CD8-positive, alpha-beta memory T cell (primary cell): ENCODE data around the gene CEP135. TPM values are rescaled to one million over a fixed set of nuclear protein-coding genes. Genes with fewer than 3 reads are reported as not detected.
A peak's percentile ranks its signal among the peaks of the same experiment; 100 is the strongest.

Experiments
- CTCF ChIA-PET: fragments of 350-600 bp; sonication (Branson Sonifier 250); formaldehyde crosslinking; loops from one replicate; lab custom pipeline; 2021; ENCODE audit warnings: antibody characterized with exemption; lab: Charles Lee
- POLR2A ChIA-PET: fragments of 350-600 bp; sonication (Branson Sonifier 250); formaldehyde crosslinking; loops from one replicate; lab custom pipeline; 2021; ENCODE audit warnings: antibody characterized with exemption; lab: Charles Lee
- DNase-seq, 5 donors: peaks; one replicate each; pipeline versions ENCODE4 v3.0.0 to v3.0.0-alpha.2; 2020 to 2022; ENCODE audit warnings: mixed read lengths in 1 of 5
- H3K27ac ChIP-seq: one replicate; pipeline ENCODE4 v1.7.0; 2013; ENCODE audit warnings: low read depth, mild to moderate bottlenecking, low read length, moderate library complexity
- H3K27me3 ChIP-seq: 2 replicates; pipeline ENCODE4 v1.7.0; 2013; ENCODE audit warnings: low read length, mild to moderate bottlenecking; ENCODE audit not compliant: insufficient read depth, poor library complexity, severe bottlenecking
- H3K36me3 ChIP-seq: 2 replicates; pipeline ENCODE4 v1.7.0; 2013; ENCODE audit warnings: mild to moderate bottlenecking, low read length, moderate library complexity; ENCODE audit not compliant: insufficient read depth
- H3K4me1 ChIP-seq: 2 replicates; pipeline ENCODE4 v1.7.0; 2013; ENCODE audit warnings: mild to moderate bottlenecking, low read length, moderate library complexity; ENCODE audit not compliant: insufficient read depth
- H3K4me3 ChIP-seq: 2 replicates; pipeline ENCODE4 v1.7.0; 2013; ENCODE audit warnings: mild to moderate bottlenecking, low read length
- H3K9me3 ChIP-seq: 2 replicates; pipeline ENCODE4 v1.7.0; 2013; ENCODE audit warnings: mild to moderate bottlenecking, low read length
- H3K27ac Mint-ChIP-seq, 8 donors: one replicate each; pipeline ENCODE4 v1.8.0; 2020 to 2021; ENCODE audit warnings: mixed read lengths in 8 of 8, mild to moderate bottlenecking in 6 of 8, inconsistent platforms in 3 of 8, moderate library complexity in 3 of 8
- H3K27me3 Mint-ChIP-seq, 2 donors: one replicate each; pipeline ENCODE4 v1.8.0; 2020 to 2021; ENCODE audit warnings: mixed read lengths in 2 of 2, mild to moderate bottlenecking in 1 of 2, moderate library complexity in 1 of 2
- H3K36me3 Mint-ChIP-seq, 3 donors: one replicate each; pipeline ENCODE4 v1.8.0; 2020 to 2021; ENCODE audit warnings: mixed read lengths in 3 of 3, inconsistent platforms in 1 of 3, mild to moderate bottlenecking in 1 of 3
- H3K4me1 Mint-ChIP-seq, 3 donors: one replicate each; pipeline ENCODE4 v1.8.0; 2020 to 2021; ENCODE audit warnings: mixed read lengths in 3 of 3, inconsistent platforms in 1 of 3, mild to moderate bottlenecking in 1 of 3
- H3K4me3 Mint-ChIP-seq, 7 donors: one replicate each; pipeline ENCODE4 v1.8.0; 2020 to 2021; ENCODE audit warnings: mixed read lengths in 7 of 7, mild to moderate bottlenecking in 6 of 7, moderate library complexity in 4 of 7, inconsistent platforms in 2 of 7
- H3K9me3 Mint-ChIP-seq, 5 donors: one replicate each; pipeline ENCODE4 v1.8.0; 2020 to 2022; ENCODE audit warnings: mixed read lengths in 5 of 5, mild to moderate bottlenecking in 3 of 5, moderate library complexity in 2 of 5, inconsistent platforms in 1 of 5
- polyA plus RNA-seq: library from polyadenylated mRNA; unstranded; fragments of 300-500 nt; fragmentation: Illumina TruSeq; gene quantifications from one replicate; pipeline ENCODE4 v1.2.3, GENCODE V29; 2021
- total RNA-seq, 2 experiments: library from RNA; stranded (reverse); gene quantifications; one replicate each; pipeline ENCODE4 v1.2.3, GENCODE V29; 2021

CEP135 gene
- total and polyA plus RNA-seq, 3 experiments from 2014 or later = 8.3 to 16.1 (median 15.8) TPM

- H3K9me3 Mint-ChIP-seq = no peaks in the 10 kb centered on the region
These were observed 41.0 kb downstream of the CEP135 start for GRCh38 chr4:55989766-55990165.

GRCh38 chr4:55993994-55994663, 45.4 kb downstream of the CEP135 start:
- peaks cover 16 to 75% (median 29%) of the 10 kb centered on the region in 3 donors for H3K36me3 Mint-ChIP-seq
- Histone ChIP-seq H3K36me3 (peaks cover 9% of the 10 kb centered on the region), H3K4me1 (no peaks in the 10 kb centered on the region), H3K9me3 (no peaks in the 10 kb centered on the region), H3K27ac (no peak overlapping the region), H3K4me3 (no peak overlapping the region), H3K27me3 (no peaks in the 10 kb centered on the region)
- CTCF ChIA-PET = interaction anchor here (1.3 kb wide), 1 partner anchor 8 kb away, joined by 3 read pairs; no protein-coding TSS in a partner anchor
- peak overlapping the region in 2 of 8 donors; percentile 15 to 59 for H3K27ac Mint-ChIP-seq
- DNase-seq = no peak
- H3K4me3 Mint-ChIP-seq = no peak overlapping the region
- peaks cover 4 to 12% (median 8%) of the 10 kb centered on the region in 3 donors for H3K4me1 Mint-ChIP-seq
- POLR2A ChIA-PET = no interaction called here
- no peaks in the 10 kb centered on the region for H3K9me3 Mint-ChIP-seq
- H3K27me3 Mint-ChIP-seq = no peaks in the 10 kb centered on the region

More at GRCh38 chr4:55989766-55990165, 41.0 kb downstream of the CEP135 start:
- Histone ChIP-seq H3K4me1 (no peaks in the 10 kb centered on the region), H3K9me3 (no peaks in the 10 kb centered on the region), H3K36me3 (peaks cover 12% of the 10 kb centered on the region), H3K27me3 (no peaks in the 10 kb centered on the region), H3K27ac (no peak overlapping the region), H3K4me3 (no peak overlapping the region)
- no peaks in the 10 kb centered on the region for H3K27me3 Mint-ChIP-seq
- no peak for DNase-seq
- H3K36me3 Mint-ChIP-seq = peaks cover 10 to 65% (median 31%) of the 10 kb centered on the region in 3 donors
- ChIA-PET POLR2A (no interaction called here), CTCF (no interaction called here)
- peak overlapping the region in 2 of 8 donors; percentile 4 to 6 for H3K27ac Mint-ChIP-seq
- H3K4me3 Mint-ChIP-seq = no peak overlapping the region
- peaks cover 4 to 12% (median 8%) of the 10 kb centered on the region in 3 donors for H3K4me1 Mint-ChIP-seq

DNA sequence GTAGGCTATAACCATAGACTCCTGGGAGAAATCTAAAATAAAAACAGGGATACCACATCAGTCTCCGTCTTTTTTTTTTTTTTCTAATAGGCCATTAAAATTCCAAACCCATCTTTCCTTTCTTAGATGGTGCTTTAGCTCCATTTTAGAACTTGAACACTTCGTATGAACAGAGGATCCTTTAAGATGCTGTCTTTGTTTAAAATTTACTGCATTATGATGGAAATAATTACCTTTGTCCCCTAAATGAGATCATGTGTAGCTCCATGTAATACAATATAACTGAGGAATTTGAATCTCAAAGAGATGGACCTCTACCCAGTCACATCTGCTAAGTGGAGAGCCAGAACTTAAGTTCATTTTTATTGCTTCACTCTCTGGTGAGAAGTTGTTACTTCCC, 47.9 kb downstream of the CEP135 start:
- peaks cover 15% of the 10 kb centered on the region for H3K36me3 ChIP-seq
- no peak overlapping the region for H3K27ac Mint-ChIP-seq
- H3K36me3 Mint-ChIP-seq = peaks cover 37 to 84% (median 45%) of the 10 kb centered on the region in 3 donors
- no peak overlapping the region for H3K27ac ChIP-seq
- H3K4me3 ChIP-seq = no peak overlapping the region
- no peaks in the 10 kb centered on the region for H3K27me3 ChIP-seq
- no peaks in the 10 kb centered on the region for H3K27me3 Mint-ChIP-seq
- no peak for DNase-seq
- no peaks in the 10 kb centered on the region for H3K9me3 ChIP-seq
- H3K4me1 Mint-ChIP-seq = peaks cover 7 to 19% (median 12%) of the 10 kb centered on the region in 3 donors
- no peaks in the 10 kb centered on the region for H3K4me1 ChIP-seq
- ChIA-PET CTCF (interaction anchor here (1.3 to 2.1 kb wide), 2 partner anchors 13 to 451 kb away, joined by 3 to 7 read pairs; no protein-coding TSS in a partner anchor), POLR2A (no interaction called here)
- H3K9me3 Mint-ChIP-seq = peaks cover 0 to 2% (median 0%) of the 10 kb centered on the region in 5 donors
- no peak overlapping the region for H3K4me3 Mint-ChIP-seq

- Histone ChIP-seq H3K9me3 (no peaks in the 10 kb centered on the region), H3K4me1 (no peaks in the 10 kb centered on the region), H3K36me3 (peaks cover 21% of the 10 kb centered on the region), H3K27ac (no peak overlapping the region), H3K27me3 (no peaks in the 10 kb centered on the region), H3K4me3 (no peak overlapping the region)
- H3K9me3 Mint-ChIP-seq = peaks cover 0 to 3% (median 0%) of the 10 kb centered on the region in 5 donors
- no peaks in the 10 kb centered on the region for H3K27me3 Mint-ChIP-seq
- peaks cover 4 to 9% (median 7%) of the 10 kb centered on the region in 3 donors for H3K4me1 Mint-ChIP-seq
- peak overlapping the region in 1 of 7 donors; percentile 42 for H3K4me3 Mint-ChIP-seq
- peak overlapping the region in 1 of 8 donors; percentile 28 for H3K27ac Mint-ChIP-seq
- peaks cover 54 to 90% (median 81%) of the 10 kb centered on the region in 3 donors for H3K36me3 Mint-ChIP-seq
- ChIA-PET CTCF (no interaction called here), POLR2A (no interaction called here)
- no peak for DNase-seq
These were observed 54.9 kb downstream of the CEP135 start for GRCh38 chr4:56003606-56004005.

DNA sequence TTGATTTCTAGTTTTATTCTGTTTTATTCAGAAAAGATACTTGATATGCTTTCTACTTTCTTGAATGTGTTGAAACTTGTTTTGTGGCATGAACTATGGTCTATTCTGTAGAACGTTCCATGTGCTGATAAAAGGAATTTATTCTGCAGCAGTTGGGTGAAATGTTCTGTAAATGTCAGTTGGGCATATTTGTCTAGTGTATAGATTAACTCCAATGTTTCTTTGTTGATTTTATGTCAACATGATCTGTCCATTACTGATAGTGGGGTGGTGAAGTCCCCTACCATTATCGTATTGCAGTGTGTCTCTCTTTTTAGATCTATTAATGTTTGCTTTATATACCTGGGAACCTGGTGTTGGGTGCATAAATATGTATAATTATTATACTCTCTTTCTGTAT, 55.5 kb downstream of the CEP135 start:
- H3K27ac Mint-ChIP-seq = no peak overlapping the region
- no peaks in the 10 kb centered on the region for H3K27me3 Mint-ChIP-seq
- peaks cover 52 to 88% (median 74%) of the 10 kb centered on the region in 3 donors for H3K36me3 Mint-ChIP-seq
- Histone ChIP-seq H3K4me3 (no peak overlapping the region), H3K36me3 (peaks cover 20% of the 10 kb centered on the region), H3K4me1 (no peaks in the 10 kb centered on the region), H3K9me3 (no peaks in the 10 kb centered on the region), H3K27me3 (no peaks in the 10 kb centered on the region), H3K27ac (no peak overlapping the region)
- no peak for DNase-seq
- H3K4me1 Mint-ChIP-seq = peaks cover 4 to 9% (median 7%) of the 10 kb centered on the region in 3 donors
- POLR2A ChIA-PET = no interaction called here
- peaks cover 0 to 3% (median 0%) of the 10 kb centered on the region in 5 donors for H3K9me3 Mint-ChIP-seq
- CTCF ChIA-PET = no interaction called here
- H3K4me3 Mint-ChIP-seq = no peak overlapping the region

- DNase-seq = no peak
- Histone ChIP-seq H3K4me1 (no peaks in the 10 kb centered on the region), H3K4me3 (no peak overlapping the region), H3K27ac (no peak overlapping the region), H3K9me3 (no peaks in the 10 kb centered on the region), H3K36me3 (peaks cover 11% of the 10 kb centered on the region), H3K27me3 (no peaks in the 10 kb centered on the region)
- ChIA-PET POLR2A (no interaction called here), CTCF (no interaction called here)
- Mint-ChIP-seq H3K36me3 (peaks cover 43 to 88% (median 62%) of the 10 kb centered on the region in 3 donors), H3K4me3 (no peak overlapping the region), H3K27ac (peak overlapping the region in 2 of 8 donors; percentile 17), H3K9me3 (peaks cover 0 to 3% (median 0%) of the 10 kb centered on the region in 5 donors), H3K27me3 (no peaks in the 10 kb centered on the region), H3K4me1 (no peaks in the 10 kb centered on the region)
These were observed 58.4 kb downstream of the CEP135 start for GRCh38 chr4:56007154-56007553.

GRCh38 chr4:56008206-56008605, 59.5 kb downstream of the CEP135 start:
- H3K27ac Mint-ChIP-seq = no peak overlapping the region
- peaks cover 49 to 90% (median 64%) of the 10 kb centered on the region in 3 donors for H3K36me3 Mint-ChIP-seq
- no peak overlapping the region for H3K4me3 Mint-ChIP-seq
- H3K9me3 Mint-ChIP-seq = peaks cover 0 to 3% (median 0%) of the 10 kb centered on the region in 5 donors
- Histone ChIP-seq H3K27me3 (no peaks in the 10 kb centered on the region), H3K4me3 (no peak overlapping the region), H3K9me3 (no peaks in the 10 kb centered on the region), H3K4me1 (no peaks in the 10 kb centered on the region), H3K27ac (no peak overlapping the region), H3K36me3 (peaks cover 17% of the 10 kb centered on the region)
- ChIA-PET POLR2A (no interaction called here), CTCF (no interaction called here)
- no peak for DNase-seq
- H3K27me3 Mint-ChIP-seq = no peaks in the 10 kb centered on the region
- H3K4me1 Mint-ChIP-seq = no peaks in the 10 kb centered on the region

DNA sequence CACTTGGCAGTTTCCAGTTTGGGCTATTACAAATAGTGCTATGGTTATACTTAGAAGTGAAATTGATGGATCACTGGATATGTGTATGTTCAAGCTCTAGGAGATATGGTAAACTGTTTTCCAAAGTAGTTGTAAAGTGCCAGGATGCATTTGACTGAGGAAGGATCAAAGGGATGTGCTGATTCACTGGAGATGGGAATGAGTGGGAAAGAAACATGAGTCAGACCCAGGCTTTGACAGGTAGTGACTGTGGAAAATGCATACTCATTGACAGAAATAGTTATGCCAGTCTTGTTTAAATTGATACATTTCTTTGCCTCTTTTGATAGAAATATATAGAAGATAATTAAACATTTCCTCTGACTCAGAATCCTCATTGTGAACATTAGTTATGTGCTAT, 77.9 kb downstream of the CEP135 start:
- peaks cover 18% of the 10 kb centered on the region for H3K36me3 ChIP-seq
- peaks cover 0 to 7% (median 4%) of the 10 kb centered on the region in 5 donors for H3K9me3 Mint-ChIP-seq
- H3K27me3 ChIP-seq = no peaks in the 10 kb centered on the region
- POLR2A ChIA-PET = no interaction called here
- DNase-seq = no peak
- H3K27ac Mint-ChIP-seq = no peak overlapping the region
- no peaks in the 10 kb centered on the region for H3K27me3 Mint-ChIP-seq
- H3K27ac ChIP-seq = no peak overlapping the region
- peaks cover 29 to 75% (median 44%) of the 10 kb centered on the region in 3 donors for H3K36me3 Mint-ChIP-seq
- H3K4me3 Mint-ChIP-seq = no peak overlapping the region
- H3K4me1 Mint-ChIP-seq = peaks cover 0 to 5% (median 0%) of the 10 kb centered on the region in 3 donors
- CTCF ChIA-PET = no interaction called here
- H3K4me3 ChIP-seq = no peak overlapping the region
- no peaks in the 10 kb centered on the region for H3K9me3 ChIP-seq
- no peaks in the 10 kb centered on the region for H3K4me1 ChIP-seq
